ENCODE results near the gene AQP1. TPM values are rescaled to one million over a fixed set of nuclear protein-coding genes. Genes with fewer than 3 reads are reported as not detected.

Gene AQP1
- total and polyA plus RNA-seq, 11 donors, result 113 to 420 (median 210) TPM

GRCh38 chr7:30910411-30911073, 1.1 kb upstream of the AQP1 start:
- Histone ChIP-seq H3K4me1 (peaks cover 13 to 98% (median 74%) of the 10 kb centered on the region in 12 donors), H3K4me3 (peak overlapping the region in 7 of 12 donors; percentile 56 to 82 (median 64)), H3K27ac (peak overlapping the region in 11 of 12 donors; percentile 26 to 94 (median 80)), H3K36me3 (no peaks in the 10 kb centered on the region), H3K9me3 (no peaks in the 10 kb centered on the region), H3K27me3 (no peaks in the 10 kb centered on the region)
- WGBS, 4 donors, result 38 to 48% (median 42%) methylated on average over 10 to 11 of the region's 11 CpGs
- no peak for ATAC-seq
- intact Hi-C loops (cut with DNase I), result loop anchor here in 4 of 10 donors (5.0 to 10.0 kb wide), 2 partner anchors 93 to 96 kb away; no protein-coding TSS in a partner anchor
- no peak for TF ChIP-seq CTCF (IDR thresholded peaks at IDR 0.05)
- no peak for TF ChIP-seq POLR2A (IDR thresholded peaks at IDR 0.05)
- no peak for DNase-seq

- intact Hi-C loops (cut with DNase I), result loop anchor here in 4 of 10 donors (5.0 to 10.0 kb wide), 2 partner anchors 94 to 96 kb away; no protein-coding TSS in a partner anchor
- Histone ChIP-seq H3K4me3 (peak overlapping the region in 10 of 12 donors; percentile 23 to 82 (median 63)), H3K27me3 (no peaks in the 10 kb centered on the region), H3K9me3 (no peaks in the 10 kb centered on the region), H3K27ac (peak overlapping the region; percentile 26 to 94 (median 80)), H3K36me3 (no peaks in the 10 kb centered on the region), H3K4me1 (peaks cover 11 to 98% (median 71%) of the 10 kb centered on the region in 12 donors)
- TF ChIP-seq POLR2A (IDR thresholded peaks at IDR 0.05), result no peak
- peak in 1 of 5 donors; percentile 62 for DNase-seq
- WGBS, 4 donors, result 51 to 79% (median 63%) methylated on average over 3 to 11 of the region's 11 CpGs
- no peak for ATAC-seq
Observed at GRCh38 chr7:30911133-30911532, 520 bp upstream of the AQP1 start.

GRCh38 chr7:30912021-30912730, 523 bp downstream of the AQP1 start:
- WGBS, 4 donors, result 31 to 58% (median 46%) methylated on average over 12 to 26 of the region's 26 CpGs
- Histone ChIP-seq H3K4me1 (peaks cover 11 to 98% (median 68%) of the 10 kb centered on the region in 12 donors), H3K9me3 (no peaks in the 10 kb centered on the region), H3K36me3 (no peaks in the 10 kb centered on the region), H3K4me3 (peak overlapping the region; percentile 42 to 82 (median 61)), H3K27me3 (no peaks in the 10 kb centered on the region), H3K27ac (peak overlapping the region; percentile 73 to 94 (median 82))
- no peak for TF ChIP-seq POLR2A (IDR thresholded peaks at IDR 0.05)
- TF ChIP-seq CTCF (IDR thresholded peaks at IDR 0.05), result no peak
- ATAC-seq, result no peak
- intact Hi-C loops (cut with DNase I), result loop anchor here in 4 of 10 donors (5.0 to 10.0 kb wide), 2 partner anchors 95 to 97 kb away; no protein-coding TSS in a partner anchor
- DNase-seq, result peak in 1 of 5 donors; percentile 60

- peaks cover 11 to 98% (median 68%) of the 10 kb centered on the region in 12 donors for H3K4me1 ChIP-seq
- ATAC-seq (no peak), DNase-seq (no peak)
- WGBS, 4 donors, result 19 to 51% (median 43%) methylated on average over 2 of the region's 2 CpGs
- intact Hi-C loops (cut with DNase I), result loop anchor here in 4 of 10 donors (5.0 to 10.0 kb wide), 2 partner anchors 95 to 98 kb away; no protein-coding TSS in a partner anchor
- peak overlapping the region; percentile 42 to 82 (median 61) for H3K4me3 ChIP-seq
- H3K27me3 ChIP-seq, result no peaks in the 10 kb centered on the region
- peak overlapping the region; percentile 73 to 94 (median 82) for H3K27ac ChIP-seq
- no peaks in the 10 kb centered on the region for H3K9me3 ChIP-seq
- TF ChIP-seq POLR2A (IDR thresholded peaks at IDR 0.05), result no peak
- no peak for TF ChIP-seq CTCF (IDR thresholded peaks at IDR 0.05)
- no peaks in the 10 kb centered on the region for H3K36me3 ChIP-seq
Observed at GRCh38 chr7:30912731-30912985, 1.0 kb downstream of the AQP1 start.
